ENCODE results near the gene SHB.

DNA sequence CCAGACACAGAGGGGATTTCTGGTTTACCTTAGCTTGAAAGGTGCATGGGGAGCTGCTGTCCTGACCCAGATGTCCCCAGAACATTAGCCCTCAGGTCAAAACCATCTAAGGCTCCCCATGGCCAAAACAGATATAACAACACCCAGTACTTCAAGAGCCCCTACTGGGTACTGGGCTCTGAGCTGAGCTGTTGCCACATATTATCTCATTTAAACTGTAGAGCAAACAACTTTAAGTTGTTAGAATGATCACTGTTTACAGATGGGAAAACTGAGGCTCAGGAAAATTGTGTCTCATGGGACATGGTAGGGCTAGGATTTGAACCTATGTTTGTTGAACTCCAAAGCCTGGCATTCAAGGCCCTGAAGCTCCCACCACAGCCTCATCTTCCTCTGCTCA, 144.5 kb downstream of the SHB start:
- TF ChIP-seq, protein P1, sequence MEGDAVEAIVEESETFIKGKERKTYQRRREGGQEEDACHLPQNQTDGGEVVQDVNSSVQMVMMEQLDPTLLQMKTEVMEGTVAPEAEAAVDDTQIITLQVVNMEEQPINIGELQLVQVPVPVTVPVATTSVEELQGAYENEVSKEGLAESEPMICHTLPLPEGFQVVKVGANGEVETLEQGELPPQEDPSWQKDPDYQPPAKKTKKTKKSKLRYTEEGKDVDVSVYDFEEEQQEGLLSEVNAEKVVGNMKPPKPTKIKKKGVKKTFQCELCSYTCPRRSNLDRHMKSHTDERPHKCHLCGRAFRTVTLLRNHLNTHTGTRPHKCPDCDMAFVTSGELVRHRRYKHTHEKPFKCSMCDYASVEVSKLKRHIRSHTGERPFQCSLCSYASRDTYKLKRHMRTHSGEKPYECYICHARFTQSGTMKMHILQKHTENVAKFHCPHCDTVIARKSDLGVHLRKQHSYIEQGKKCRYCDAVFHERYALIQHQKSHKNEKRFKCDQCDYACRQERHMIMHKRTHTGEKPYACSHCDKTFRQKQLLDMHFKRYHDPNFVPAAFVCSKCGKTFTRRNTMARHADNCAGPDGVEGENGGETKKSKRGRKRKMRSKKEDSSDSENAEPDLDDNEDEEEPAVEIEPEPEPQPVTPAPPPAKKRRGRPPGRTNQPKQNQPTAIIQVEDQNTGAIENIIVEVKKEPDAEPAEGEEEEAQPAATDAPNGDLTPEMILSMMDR (conservative IDR thresholded peaks at IDR 0.05 in 1 of 2, IDR thresholded peaks at IDR 0.05 in 1 of 2; ENCODE audit: low read depth in 1 of 2, low read length in 2 of 2): no peak
- no peak for TF ChIP-seq EZH2 (IDR thresholded peaks at IDR 0.05; ENCODE audit: low read length, missing control alignments)
